Sigmoid colon (tissue), 7 donors: ENCODE data around the gene DIP2C. TPM values are rescaled to one million over a fixed set of nuclear protein-coding genes. Genes with fewer than 3 reads are reported as not detected.
"Not testable (repeated sequence)": the region's sequence is repeated elsewhere in the genome, so short reads cannot be mapped to it uniquely, and the experiment has no call there.

Experiments used
- DNase-seq: peaks from one replicate; pipeline ENCODE4 v3.0.0-alpha.2; 2019
- H3K27ac ChIP-seq, 4 donors: fragments of 200-600 bp; sonication (generic); one replicate each; pipeline ENCODE4 v1.5.1; 2016 to 2019; ENCODE audit warnings: mild to moderate bottlenecking in 1 of 4
- H3K27me3 ChIP-seq, 3 donors: fragments of 200-600 bp; sonication (generic); one replicate each; pipeline ENCODE4 v1.5.1; 2019; ENCODE audit warnings: mild to moderate bottlenecking in 1 of 3
- H3K36me3 ChIP-seq, 4 donors: fragments of 200-600 bp; sonication (generic); one replicate each; pipeline ENCODE4 v1.5.1; 2016 to 2019
- H3K4me1 ChIP-seq, 4 donors: fragments of 200-600 bp; sonication (generic); one replicate each; pipeline ENCODE4 v1.5.1; 2017 to 2019
- H3K4me3 ChIP-seq, 4 donors: fragments of 200-600 bp; sonication (generic); one replicate each; pipeline ENCODE4 v1.5.1; 2017 to 2019; ENCODE audit warnings: mild to moderate bottlenecking in 2 of 4, moderate library complexity in 1 of 4
- H3K9me3 ChIP-seq, 4 donors: fragments of 200-600 bp in 3 of 4; sonication (generic) in 3 of 4; one replicate each; pipeline versions ENCODE4 v1.5.1 to v1.6.1; 2013 to 2019
- POLR2AphosphoS5 ChIP-seq, 4 donors: sonication (generic); formaldehyde crosslinking; IDR thresholded peaks; one replicate each; pipeline ENCODE4 v1.6.1; 2017; ENCODE audit warnings: antibody characterized with exemption in 4 of 4
- WGBS, 2 donors: extraction: QIAGEN DNeasy Blood & Tissue Kit; methylation state at CpG; one replicate each; pipeline ENCODE4 v1.1.7; 2013; 5-methylcytosine and 5-hydroxymethylcytosine counted together
- intact Hi-C: fragments of 100-400 bp; cut with DNase I; formaldehyde crosslinking; loops from one replicate; pipeline ENCODE4 v1.15.1; 2023
- polyA plus RNA-seq, 3 donors: library from polyadenylated mRNA; stranded (reverse); fragments of 200-250 nt; gene quantifications; one replicate each; pipeline ENCODE4 v1.2.3, GENCODE V29; 2013
- total RNA-seq, 4 donors: library from RNA; depleted of rRNA; stranded (reverse); fragments of >200 nt; gene quantifications; one replicate each; pipeline ENCODE4 v1.1.0, GENCODE V29; 2016
- TF ChIP-seq, protein P1 (sequence below), 4 experiments: fragments of 450-650 bp in 3 of 4; fragments of 200-600 bp in 1 of 4; IDR thresholded peaks; one replicate each; pipeline ENCODE4 v1.5.1; 2016 to 2019; ENCODE audit warnings: antibody characterized with exemption in 4 of 4, mild to moderate bottlenecking in 3 of 4, moderate library complexity in 2 of 4
- donor health status: healthy with polysubstance abuse.
- donor health status: Bipolar disorder and iron deficiency.
- donor health status: healthy.

Gene DIP2C
- total and polyA plus RNA-seq, 7 donors = 1.8 to 67.9 (median 42.1) TPM

DNA sequence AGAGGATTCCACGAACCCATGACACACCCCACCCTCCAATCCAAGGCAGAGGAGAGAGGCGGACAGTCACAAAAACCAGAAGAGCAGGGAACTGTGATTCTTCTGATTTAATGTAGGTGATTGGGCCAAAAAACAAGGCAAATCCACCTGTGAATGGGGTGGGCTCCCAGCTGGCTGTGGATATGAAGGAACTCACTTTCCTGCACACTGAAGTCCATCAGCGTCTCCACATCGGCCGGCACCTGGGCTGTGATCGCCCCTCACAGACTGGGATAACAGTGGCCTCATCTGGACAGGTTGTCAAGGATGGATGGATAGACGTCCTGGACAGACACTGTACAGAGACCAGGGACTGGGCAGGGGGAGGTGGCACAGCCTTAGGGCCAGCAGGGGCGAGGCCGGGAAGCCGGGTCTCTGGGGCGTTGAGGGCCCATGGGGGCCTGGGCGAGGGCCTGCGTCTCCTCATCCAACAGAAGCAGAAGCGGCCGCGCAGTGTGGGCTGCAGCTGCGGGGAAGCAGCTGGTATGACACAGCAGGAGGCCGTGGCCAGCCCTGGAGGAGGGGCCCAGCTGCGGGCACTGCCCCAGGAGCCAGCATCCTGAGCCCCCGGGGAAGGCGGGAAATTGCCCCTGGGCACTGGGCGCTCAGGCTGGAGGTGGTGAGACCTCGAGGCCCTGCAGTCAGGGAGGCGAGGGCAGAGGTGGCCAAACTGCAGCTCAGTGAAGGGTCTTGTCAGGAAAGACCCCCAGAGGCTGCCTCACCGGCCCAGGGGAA is 54.2 kb downstream of the DIP2C start:
- H3K4me3 ChIP-seq = no peak overlapping the region
- no peaks in the 10 kb centered on the region for H3K36me3 ChIP-seq
- intact Hi-C loops = no loop called here
- peaks cover 0 to 57% (median 47%) of the 10 kb centered on the region in 4 donors for H3K4me1 ChIP-seq
- WGBS, 2 donors = 67 to 84% methylated on average over 25 of the region's 25 CpGs
- H3K9me3 ChIP-seq = no peaks in the 10 kb centered on the region
- peak; percentile 80 for DNase-seq
- H3K27ac ChIP-seq = peak overlapping the region; percentile 75 to 90 (median 84)
- no peaks in the 10 kb centered on the region for H3K27me3 ChIP-seq
- TF ChIP-seq, protein P1, sequence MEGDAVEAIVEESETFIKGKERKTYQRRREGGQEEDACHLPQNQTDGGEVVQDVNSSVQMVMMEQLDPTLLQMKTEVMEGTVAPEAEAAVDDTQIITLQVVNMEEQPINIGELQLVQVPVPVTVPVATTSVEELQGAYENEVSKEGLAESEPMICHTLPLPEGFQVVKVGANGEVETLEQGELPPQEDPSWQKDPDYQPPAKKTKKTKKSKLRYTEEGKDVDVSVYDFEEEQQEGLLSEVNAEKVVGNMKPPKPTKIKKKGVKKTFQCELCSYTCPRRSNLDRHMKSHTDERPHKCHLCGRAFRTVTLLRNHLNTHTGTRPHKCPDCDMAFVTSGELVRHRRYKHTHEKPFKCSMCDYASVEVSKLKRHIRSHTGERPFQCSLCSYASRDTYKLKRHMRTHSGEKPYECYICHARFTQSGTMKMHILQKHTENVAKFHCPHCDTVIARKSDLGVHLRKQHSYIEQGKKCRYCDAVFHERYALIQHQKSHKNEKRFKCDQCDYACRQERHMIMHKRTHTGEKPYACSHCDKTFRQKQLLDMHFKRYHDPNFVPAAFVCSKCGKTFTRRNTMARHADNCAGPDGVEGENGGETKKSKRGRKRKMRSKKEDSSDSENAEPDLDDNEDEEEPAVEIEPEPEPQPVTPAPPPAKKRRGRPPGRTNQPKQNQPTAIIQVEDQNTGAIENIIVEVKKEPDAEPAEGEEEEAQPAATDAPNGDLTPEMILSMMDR (IDR thresholded peaks at IDR 0.05) = no peak
- peak in 1 of 4 donors; percentile 39 for TF ChIP-seq POLR2AphosphoS5 (IDR thresholded peaks at IDR 0.05)

DNA sequence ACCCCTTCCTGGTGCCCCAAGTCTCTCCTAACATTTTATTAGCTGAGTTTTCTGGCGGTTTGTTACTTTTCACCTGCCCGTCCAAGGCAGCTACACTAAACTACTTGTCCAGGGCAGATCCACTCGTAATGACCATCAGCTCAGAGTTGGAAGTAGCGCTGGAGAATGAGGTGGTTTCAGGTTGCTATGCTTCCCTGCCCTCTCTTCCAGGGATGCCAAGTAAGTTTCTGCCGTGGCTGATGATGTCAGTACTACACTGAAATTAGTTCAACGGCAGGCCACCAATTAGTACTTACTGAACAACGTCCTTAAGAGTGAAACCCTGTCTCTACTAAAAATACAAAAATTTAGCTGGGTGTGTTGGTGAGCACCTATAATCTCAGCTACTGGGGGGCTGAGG is 55.2 kb downstream of the DIP2C start:
- peak in 1 of 4 donors; percentile 26 for TF ChIP-seq POLR2AphosphoS5 (IDR thresholded peaks at IDR 0.05)
- TF ChIP-seq, protein P1 (IDR thresholded peaks at IDR 0.05) = no peak
- peak overlapping the region; percentile 75 to 90 (median 84) for H3K27ac ChIP-seq
- WGBS, 2 donors = 53 to 76% methylated on average over 7 of the region's 7 CpGs

DNA sequence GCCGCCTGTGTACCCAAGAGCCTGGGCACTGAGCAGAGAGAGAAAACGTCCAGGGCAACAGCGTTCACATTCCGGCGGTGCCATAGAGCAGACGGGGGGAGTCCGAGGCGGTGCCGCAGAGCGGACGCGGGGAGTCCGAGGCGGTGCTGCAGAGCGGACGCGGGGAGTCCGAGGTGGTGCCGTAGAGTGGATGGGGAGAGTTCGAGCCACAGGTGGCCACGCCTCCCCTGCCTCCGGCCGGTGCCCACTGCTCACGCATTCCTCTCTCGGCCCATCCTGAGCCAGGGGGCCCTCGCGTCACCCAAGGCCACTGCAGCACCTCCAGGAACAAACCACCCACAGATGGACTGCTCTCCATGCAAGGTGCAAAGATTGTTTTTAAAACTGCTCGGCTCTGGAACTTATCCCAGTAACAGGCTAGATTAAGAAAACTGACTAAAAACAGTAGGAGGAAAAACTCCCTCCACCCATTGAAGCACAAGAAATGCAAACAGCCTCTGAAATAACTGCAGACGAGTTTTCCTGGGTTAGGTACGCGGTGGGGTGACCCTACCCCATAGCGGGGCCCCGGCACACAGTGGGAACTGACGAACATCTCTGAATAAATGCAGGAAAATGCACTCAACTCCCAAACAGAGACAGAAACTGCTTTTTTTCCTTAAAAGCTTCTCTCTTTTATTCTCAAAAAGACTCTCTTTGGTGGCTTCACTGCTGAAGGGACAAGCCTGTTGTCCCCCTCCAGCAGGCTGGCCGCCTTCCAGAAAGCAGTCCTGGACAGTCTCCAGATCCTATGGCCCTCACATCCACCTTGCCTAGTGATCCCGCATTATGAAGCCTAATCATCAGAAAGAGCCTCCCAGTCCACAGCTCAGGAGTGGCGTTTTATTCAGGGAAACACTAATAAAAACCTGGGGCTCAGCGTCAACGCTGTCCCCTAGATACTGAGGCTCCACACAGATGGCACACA is 55.9 kb downstream of the DIP2C start:
- Histone ChIP-seq H3K9me3 (no peaks in the 10 kb centered on the region), H3K27me3 (no peaks in the 10 kb centered on the region), H3K4me1 (peaks cover 0 to 56% (median 44%) of the 10 kb centered on the region in 4 donors), H3K4me3 (peak overlapping the region in 3 of 4 donors; percentile 13 to 30 (median 23)), H3K27ac (peak overlapping the region; percentile 75 to 90 (median 84)), H3K36me3 (no peaks in the 10 kb centered on the region)
- peak; percentile 82 for DNase-seq
- intact Hi-C loops = loop anchor here (1.0 kb wide), 1 partner anchor 16 kb away; no protein-coding TSS in a partner anchor
- WGBS, 2 donors = 85 to 89% methylated on average over 39 of the region's 39 CpGs
- TF ChIP-seq POLR2AphosphoS5 (IDR thresholded peaks at IDR 0.05) = peak in 2 of 4 donors; percentile 42 to 48
- TF ChIP-seq, protein P1 (IDR thresholded peaks at IDR 0.05) = no peak

More for the DNA sequence above, 55.2 kb downstream of the DIP2C start:
- H3K4me3 ChIP-seq = no peak overlapping the region
- H3K36me3 ChIP-seq = no peaks in the 10 kb centered on the region
- H3K4me1 ChIP-seq = peaks cover 0 to 59% (median 46%) of the 10 kb centered on the region in 4 donors
- intact Hi-C loops = loop anchor here (1.0 kb wide), 1 partner anchor 15 kb away; no protein-coding TSS in a partner anchor
- peak; percentile 66 for DNase-seq
- H3K27me3 ChIP-seq = no peaks in the 10 kb centered on the region
- H3K9me3 ChIP-seq = no peaks in the 10 kb centered on the region

DNA sequence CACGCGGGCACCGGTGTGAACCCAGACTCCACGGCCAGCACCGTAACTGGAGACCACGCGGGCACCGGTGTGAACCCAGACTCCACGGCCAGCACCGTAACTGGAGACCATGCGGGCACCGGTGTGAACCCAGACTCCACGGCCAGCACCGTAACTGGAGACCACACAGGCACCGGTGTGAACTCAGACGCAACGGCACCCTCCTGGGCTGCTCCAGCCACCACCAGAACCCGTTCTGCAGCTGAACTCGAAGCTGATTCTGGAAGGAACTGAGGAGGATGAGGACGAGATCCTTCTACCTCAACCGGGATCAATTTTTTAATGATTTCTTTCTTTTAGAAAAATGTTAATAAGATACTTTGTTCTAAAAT is 56.7 kb downstream of the DIP2C start:
- intact Hi-C loops, H3K27me3 ChIP-seq, H3K9me3 ChIP-seq, H3K36me3 ChIP-seq: not testable (repeated sequence)
- Histone ChIP-seq H3K27ac (peak overlapping the region; percentile 75 to 90 (median 84)), H3K4me1 (peaks cover 0 to 53% (median 40%) of the 10 kb centered on the region in 4 donors), H3K4me3 (peak overlapping the region in 3 of 4 donors; percentile 13 to 30 (median 23))
- peak; percentile 35 for DNase-seq
- 95% methylated on average over 21 of the region's 21 CpGs for WGBS, 2 donors

DNA sequence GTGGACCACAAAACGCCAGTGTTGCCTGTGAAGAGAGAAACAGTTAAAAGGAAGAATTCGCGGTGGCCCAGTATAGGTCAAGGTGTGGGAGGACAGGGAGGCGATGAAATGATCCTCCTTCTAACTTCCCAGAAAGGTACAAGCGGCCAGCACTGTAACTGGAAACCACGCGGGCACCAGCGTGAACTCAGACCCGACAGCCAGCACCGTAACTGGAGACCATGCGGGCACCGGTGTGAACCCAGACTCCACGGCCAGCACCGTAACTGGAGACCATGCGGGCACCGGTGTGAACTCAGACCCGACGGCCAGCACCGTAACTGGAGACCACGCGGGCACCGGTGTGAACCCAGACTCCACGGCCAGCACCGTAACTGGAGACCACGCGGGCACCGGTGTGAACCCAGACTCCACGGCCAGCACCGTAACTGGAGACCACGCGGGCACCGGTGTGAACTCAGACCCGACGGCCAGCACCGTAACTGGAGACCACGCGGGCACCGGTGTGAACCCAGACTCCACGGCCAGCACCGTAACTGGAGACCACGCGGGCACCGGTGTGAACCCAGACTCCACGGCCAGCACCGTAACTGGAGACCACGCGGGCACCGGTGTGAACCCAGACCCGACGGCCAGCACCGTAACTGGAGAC is 57.2 kb downstream of the DIP2C start:
- H3K27me3 ChIP-seq, H3K4me3 ChIP-seq, H3K9me3 ChIP-seq, H3K36me3 ChIP-seq, intact Hi-C loops: not testable (repeated sequence)
- WGBS, 2 donors = 98% methylated on average over 42 to 50 of the region's 51 CpGs
- H3K4me1 ChIP-seq = peaks cover 0 to 58% (median 44%) of the 10 kb centered on the region in 4 donors
- DNase-seq = peak; percentile 53
- H3K27ac ChIP-seq = peak overlapping the region in 3 of 4 donors; percentile 80 to 90 (median 88)
